ENCODE data around the gene ATP8A2. TPM values are rescaled to one million over a fixed set of nuclear protein-coding genes. Genes with fewer than 3 reads are reported as not detected.

ATP8A2 gene
- total and polyA plus RNA-seq, 2 of the 4 experiments (the other 2 are of a cell fraction), result 0.02 to 0.18 TPM

DNA sequence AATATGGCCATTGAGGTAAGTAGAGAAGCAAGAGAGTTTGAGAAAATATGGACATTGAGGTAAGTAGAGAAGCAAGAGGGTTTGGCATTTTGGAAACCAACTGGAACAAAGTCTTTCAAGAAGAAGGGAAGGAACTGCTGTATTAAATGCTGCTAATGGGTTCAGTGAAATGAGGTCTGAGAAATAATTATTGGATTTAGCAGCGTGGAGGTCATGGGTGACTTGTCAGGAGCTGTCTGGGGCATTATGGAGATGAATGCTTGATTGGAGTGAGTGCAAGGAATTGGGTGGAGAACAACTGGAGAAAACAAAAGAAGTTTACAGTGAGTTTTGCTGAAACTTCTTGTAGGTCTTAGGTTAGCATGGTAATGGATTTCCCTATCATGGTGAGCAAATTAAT lies 232.3 kb downstream of the ATP8A2 start:
- H3K9ac ChIP-seq (ENCODE audit: low read depth, low read length), result no peak overlapping the region
- H3K4me3 ChIP-seq (ENCODE audit: insufficient read depth, low read depth, low read length), result no peak overlapping the region
- no peaks in the 10 kb centered on the region for H3K79me1 ChIP-seq (ENCODE audit: low read depth in 1 of 2, low read length in 2 of 2)
- in situ Hi-C loops (cut with MboI; ENCODE audit: low sequenced_read_pairs) (no loop called here), dilution Hi-C loops (cut with HindIII; ENCODE audit: low sequenced_read_pairs, unreplicated experiment) (no loop called here), intact Hi-C loops (cut with micrococcal nuclease) (no loop called here)
- no peak overlapping the region for H4K91ac ChIP-seq (ENCODE audit: insufficient read depth, low read depth, low read length)
- no peaks in the 10 kb centered on the region for H3K27me3 ChIP-seq (ENCODE audit: control insufficient read depth, insufficient read depth, low read length)
- DNase-seq, result no peak
- no peak overlapping the region for H3K56ac ChIP-seq (ENCODE audit: extremely low read depth, insufficient read depth, low read length)
- H3K9me1 ChIP-seq (ENCODE audit: insufficient read depth, low read length), result no peaks in the 10 kb centered on the region
- ChIA-PET POLR2A (ENCODE audit: unreplicated experiment) (no interaction called here), CTCF (no interaction called here)
- no peak overlapping the region for H4K5ac ChIP-seq (ENCODE audit: low read depth, low read length)
- H3K14ac ChIP-seq (replicated peaks; ENCODE audit: low read depth, low read length), result no peak overlapping the region
- ATAC-seq (ENCODE audit: low read depth), result no peak
- no peak overlapping the region for H2AK9ac ChIP-seq (replicated peaks; ENCODE audit: low read depth, low read length, poor library complexity)
- no peak overlapping the region for H2BK20ac ChIP-seq (ENCODE audit: low read depth, low read length)
- no TSS peak for BruUV-seq (replicated peaks)
- TF ChIP-seq FOS (IDR thresholded peaks at IDR 0.05; ENCODE audit: low read depth, low read length) (no peak), NFE2L2 (IDR thresholded peaks at IDR 0.05; ENCODE audit: low read depth, low read length) (no peak)
- no peak overlapping the region for H2AK5ac ChIP-seq (ENCODE audit: low read depth, low read length)
- H3K4me2 ChIP-seq (ENCODE audit: low read depth, low read length), result no peak overlapping the region
- H2BK120ac ChIP-seq (ENCODE audit: low read depth, low read length), result no peak overlapping the region
- H3K4ac ChIP-seq (ENCODE audit: low read depth, low read length), result no peak overlapping the region
- H2AFZ ChIP-seq (replicated peaks; ENCODE audit: low read length, poor library complexity), result no peak overlapping the region
- H3K4me1 ChIP-seq (ENCODE audit: control insufficient read depth, insufficient read depth, low read length), result no peaks in the 10 kb centered on the region
- H2BK15ac ChIP-seq (ENCODE audit: low read depth, low read length), result no peak overlapping the region
- no peaks in the 10 kb centered on the region for H4K20me1 ChIP-seq (ENCODE audit: insufficient read depth, low read length)
- no peak overlapping the region for H3K27ac ChIP-seq (ENCODE audit: insufficient read depth, low read length)
- WGBS, 2 experiments (ENCODE audit: extremely low coverage in 2 of 2, insufficient read length in 1 of 2), result 14% methylated on average over 1 of the region's 1 CpG; no CpG with 5 or more reads in 1 of the 2 experiments
- no peak overlapping the region for H4K8ac ChIP-seq (ENCODE audit: low read depth in 2 of 2, low read length in 2 of 2)
- H3K9me3 ChIP-seq (ENCODE audit: control insufficient read depth, insufficient read depth, low read length), result no peaks in the 10 kb centered on the region
- H2BK5ac ChIP-seq (ENCODE audit: low read depth, low read length, poor library complexity, severe bottlenecking), result no peak overlapping the region
- no peak overlapping the region for H3K23ac ChIP-seq (ENCODE audit: low read depth, low read length)
- no peak overlapping the region for H3K18ac ChIP-seq (ENCODE audit: low read depth, low read length)
- no peaks in the 10 kb centered on the region for H3K36me3 ChIP-seq (ENCODE audit: control insufficient read depth, insufficient read depth, low read length)
